HEK293 (cell line): ENCODE data around the gene TALDO1.
A peak's percentile ranks its signal among the peaks of the same experiment; 100 is the strongest.

ENCODE experiments used
- CTCF ChIA-PET: fragments of 350-600 bp; formaldehyde crosslinking; extraction: SDS; loops from one replicate; lab custom pipeline; 2021; ENCODE audit warnings: antibody characterized with exemption; lab: Yijun Ruan, JAX
- POLR2A ChIA-PET: fragments of 300-600 bp; formaldehyde crosslinking; extraction: SDS; loops from one replicate; lab custom pipeline; 2020; ENCODE audit warnings: antibody characterized with exemption, inconsistent platforms; lab: Yijun Ruan, JAX
- H3K27ac ChIP-seq: fragments of 200-500 bp; sonication (Bioruptor generic); 2 replicates; pipeline ENCODE4 v1.5.1; 2014; ENCODE audit warnings: low read depth, low read length, control low read depth, inconsistent platforms; ENCODE audit errors: extremely low read depth
- H3K36me3 ChIP-seq, 2 experiments: fragments of 200-500 bp in 1 of 2; sonication (Bioruptor generic) in 1 of 2; 1 replicate in 1 of 2; 2 replicates in 1 of 2; pipeline ENCODE4 v1.5.1; 2014 to 2017; ENCODE audit warnings: inconsistent platforms in 2 of 2, low read length in 2 of 2; ENCODE audit not compliant: control insufficient read depth in 2 of 2, insufficient read depth in 1 of 2
- H3K4me1 ChIP-seq: fragments of 200-500 bp; sonication (Bioruptor generic); 2 replicates; pipeline ENCODE4 v1.5.1; 2014; ENCODE audit warnings: mild to moderate bottlenecking, low read length, inconsistent platforms; ENCODE audit not compliant: control insufficient read depth, insufficient read depth
- H3K4me3 ChIP-seq: 2 replicates; pipeline ENCODE4 v1.5.1; 2011; ENCODE audit warnings: low read depth, mild to moderate bottlenecking, control low read depth, low read length, moderate library complexity
- H3K9me3 ChIP-seq: fragments of 200-500 bp; sonication (Bioruptor generic); 2 replicates; pipeline ENCODE4 v1.5.1; 2014; ENCODE audit warnings: low read depth, low read length, inconsistent platforms; ENCODE audit not compliant: control insufficient read depth, insufficient read depth
- GLIS1 ChIP-seq: fragments of 450-650 bp; formaldehyde crosslinking; IDR thresholded peaks from 2 replicates; pipeline ENCODE4 v1.5.1; 2016; ENCODE audit warnings: missing biosample characterization, missing genetic modification characterization
- GLIS2 ChIP-seq: fragments of 450-650 bp; formaldehyde crosslinking; IDR thresholded peaks from 2 replicates; pipeline ENCODE4 v1.5.1; 2016; ENCODE audit warnings: missing biosample characterization, missing genetic modification characterization
- HIC1 ChIP-seq: fragments of 450-650 bp; formaldehyde crosslinking; IDR thresholded peaks from 2 replicates; pipeline ENCODE4 v1.5.1; 2016; ENCODE audit warnings: missing biosample characterization, missing genetic modification characterization
- SP3 ChIP-seq: fragments of 450-650 bp; formaldehyde crosslinking; IDR thresholded peaks from 2 replicates; pipeline ENCODE4 v1.5.1; 2016; ENCODE audit warnings: missing biosample characterization, missing genetic modification characterization
- SP7 ChIP-seq: fragments of 450-650 bp; formaldehyde crosslinking; IDR thresholded peaks from 2 replicates; pipeline ENCODE4 v1.5.1; 2016; ENCODE audit warnings: missing biosample characterization, missing genetic modification characterization
- ZBTB8A ChIP-seq: fragments of 450-650 bp; formaldehyde crosslinking; IDR thresholded peaks from 2 replicates; pipeline ENCODE4 v1.5.1; 2016; ENCODE audit warnings: missing biosample characterization, missing genetic modification characterization
- ZFP3 ChIP-seq: fragments of 450-650 bp; formaldehyde crosslinking; IDR thresholded peaks from 2 replicates; pipeline ENCODE4 v1.5.1; 2016; ENCODE audit warnings: low read depth, missing biosample characterization, missing genetic modification characterization
- ZFP41 ChIP-seq: fragments of 450-650 bp; formaldehyde crosslinking; IDR thresholded peaks from 2 replicates; pipeline ENCODE4 v1.5.1; 2016; ENCODE audit warnings: missing biosample characterization, missing genetic modification characterization, borderline replicate concordance
- ZFP69B ChIP-seq: fragments of 450-650 bp; formaldehyde crosslinking; IDR thresholded peaks from 2 replicates; pipeline ENCODE4 v1.5.1; 2016; ENCODE audit warnings: missing biosample characterization, missing genetic modification characterization
- ZNF112 ChIP-seq: fragments of 450-650 bp; formaldehyde crosslinking; IDR thresholded peaks from 2 replicates; pipeline ENCODE4 v1.5.0; 2017; ENCODE audit warnings: missing biosample characterization, missing genetic modification characterization
- ZNF280C ChIP-seq: fragments of 450-650 bp; formaldehyde crosslinking; IDR thresholded peaks from 2 replicates; pipeline ENCODE4 v1.5.1; 2016; ENCODE audit warnings: missing biosample characterization, missing genetic modification characterization
- ZNF302 ChIP-seq: fragments of 450-650 bp; formaldehyde crosslinking; IDR thresholded peaks from 2 replicates; pipeline ENCODE4 v1.5.1; 2016; ENCODE audit warnings: missing biosample characterization, missing genetic modification characterization, low read depth
- ZNF423 ChIP-seq: fragments of 450-650 bp; formaldehyde crosslinking; IDR thresholded peaks from 2 replicates; pipeline ENCODE4 v1.5.1; 2016; ENCODE audit warnings: missing biosample characterization, missing genetic modification characterization
- ZNF555 ChIP-seq: fragments of 450-650 bp; formaldehyde crosslinking; conservative IDR thresholded peaks from 2 replicates; pipeline ENCODE4 v1.5.1; 2017; ENCODE audit warnings: missing biosample characterization, mild to moderate bottlenecking, missing genetic modification characterization, inconsistent platforms
- ZNF600 ChIP-seq: fragments of 450-650 bp; formaldehyde crosslinking; IDR thresholded peaks from 2 replicates; pipeline ENCODE4 v1.5.1; 2016; ENCODE audit warnings: missing biosample characterization, missing genetic modification characterization
- ZNF645 ChIP-seq: fragments of 450-650 bp; formaldehyde crosslinking; IDR thresholded peaks from 2 replicates; pipeline ENCODE4; 2016; ENCODE audit warnings: missing biosample characterization, missing genetic modification characterization
- ZNF660 ChIP-seq: fragments of 450-650 bp; IDR thresholded peaks from 2 replicates; pipeline ENCODE4 v1.5.1; 2018; ENCODE audit warnings: missing biosample characterization, mild to moderate bottlenecking, missing genetic modification characterization
- TF ChIP-seq, protein P1 (sequence below): fragments of 450-650 bp; formaldehyde crosslinking; IDR thresholded peaks from 2 replicates; pipeline ENCODE4 v1.5.1; 2017; ENCODE audit warnings: missing biosample characterization, missing genetic modification characterization
- TF ChIP-seq, protein P2 (sequence below): fragments of 450-650 bp; formaldehyde crosslinking; IDR thresholded peaks from 2 replicates; pipeline ENCODE4 v1.5.1; 2016; ENCODE audit warnings: missing biosample characterization, missing genetic modification characterization
- TF ChIP-seq, protein P3 (sequence below): fragments of 450-650 bp; formaldehyde crosslinking; IDR thresholded peaks from 2 replicates; pipeline ENCODE4 v1.5.1; 2016; ENCODE audit warnings: missing biosample characterization, missing genetic modification characterization
- TF ChIP-seq, protein P4 (sequence below): fragments of 450-650 bp; formaldehyde crosslinking; IDR thresholded peaks from 2 replicates; pipeline ENCODE4 v1.5.1; 2016; ENCODE audit warnings: missing biosample characterization, missing genetic modification characterization

TALDO1 gene

GRCh38 chr11:795634-796564 lies 48.6 kb downstream of the TALDO1 start (continued):
- no peak for TF ChIP-seq ZNF645 (tag by site-specific recombination)
- no peak for TF ChIP-seq ZBTB8A
- no peak for TF ChIP-seq SP7 (tag by site-specific recombination)
- TF ChIP-seq ZNF423 (tag by site-specific recombination) = 0 out of 2 replicates have a peak, but pooled peaks have one; percentile 32
- TF ChIP-seq ZNF600 (tag by site-specific recombination) = peak; percentile 84
- TF ChIP-seq, protein P1, sequence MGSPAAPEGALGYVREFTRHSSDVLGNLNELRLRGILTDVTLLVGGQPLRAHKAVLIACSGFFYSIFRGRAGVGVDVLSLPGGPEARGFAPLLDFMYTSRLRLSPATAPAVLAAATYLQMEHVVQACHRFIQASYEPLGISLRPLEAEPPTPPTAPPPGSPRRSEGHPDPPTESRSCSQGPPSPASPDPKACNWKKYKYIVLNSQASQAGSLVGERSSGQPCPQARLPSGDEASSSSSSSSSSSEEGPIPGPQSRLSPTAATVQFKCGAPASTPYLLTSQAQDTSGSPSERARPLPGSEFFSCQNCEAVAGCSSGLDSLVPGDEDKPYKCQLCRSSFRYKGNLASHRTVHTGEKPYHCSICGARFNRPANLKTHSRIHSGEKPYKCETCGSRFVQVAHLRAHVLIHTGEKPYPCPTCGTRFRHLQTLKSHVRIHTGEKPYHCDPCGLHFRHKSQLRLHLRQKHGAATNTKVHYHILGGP (tag by site-specific recombination) = no peak
- TF ChIP-seq GLIS1 (tag by site-specific recombination) = peak; percentile 98
- no peak for TF ChIP-seq SP3 (tag by site-specific recombination)
- TF ChIP-seq, protein P2, sequence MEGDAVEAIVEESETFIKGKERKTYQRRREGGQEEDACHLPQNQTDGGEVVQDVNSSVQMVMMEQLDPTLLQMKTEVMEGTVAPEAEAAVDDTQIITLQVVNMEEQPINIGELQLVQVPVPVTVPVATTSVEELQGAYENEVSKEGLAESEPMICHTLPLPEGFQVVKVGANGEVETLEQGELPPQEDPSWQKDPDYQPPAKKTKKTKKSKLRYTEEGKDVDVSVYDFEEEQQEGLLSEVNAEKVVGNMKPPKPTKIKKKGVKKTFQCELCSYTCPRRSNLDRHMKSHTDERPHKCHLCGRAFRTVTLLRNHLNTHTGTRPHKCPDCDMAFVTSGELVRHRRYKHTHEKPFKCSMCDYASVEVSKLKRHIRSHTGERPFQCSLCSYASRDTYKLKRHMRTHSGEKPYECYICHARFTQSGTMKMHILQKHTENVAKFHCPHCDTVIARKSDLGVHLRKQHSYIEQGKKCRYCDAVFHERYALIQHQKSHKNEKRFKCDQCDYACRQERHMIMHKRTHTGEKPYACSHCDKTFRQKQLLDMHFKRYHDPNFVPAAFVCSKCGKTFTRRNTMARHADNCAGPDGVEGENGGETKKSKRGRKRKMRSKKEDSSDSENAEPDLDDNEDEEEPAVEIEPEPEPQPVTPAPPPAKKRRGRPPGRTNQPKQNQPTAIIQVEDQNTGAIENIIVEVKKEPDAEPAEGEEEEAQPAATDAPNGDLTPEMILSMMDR (tag by site-specific recombination) = no peak
- TF ChIP-seq ZNF112 (tag by site-specific recombination) = no peak
- TF ChIP-seq ZNF555 (tag by site-specific recombination) = no peak
- peak; percentile 60 for TF ChIP-seq GLIS2 (tag by site-specific recombination)
- no peak for TF ChIP-seq ZFP3
- TF ChIP-seq, protein P3, sequence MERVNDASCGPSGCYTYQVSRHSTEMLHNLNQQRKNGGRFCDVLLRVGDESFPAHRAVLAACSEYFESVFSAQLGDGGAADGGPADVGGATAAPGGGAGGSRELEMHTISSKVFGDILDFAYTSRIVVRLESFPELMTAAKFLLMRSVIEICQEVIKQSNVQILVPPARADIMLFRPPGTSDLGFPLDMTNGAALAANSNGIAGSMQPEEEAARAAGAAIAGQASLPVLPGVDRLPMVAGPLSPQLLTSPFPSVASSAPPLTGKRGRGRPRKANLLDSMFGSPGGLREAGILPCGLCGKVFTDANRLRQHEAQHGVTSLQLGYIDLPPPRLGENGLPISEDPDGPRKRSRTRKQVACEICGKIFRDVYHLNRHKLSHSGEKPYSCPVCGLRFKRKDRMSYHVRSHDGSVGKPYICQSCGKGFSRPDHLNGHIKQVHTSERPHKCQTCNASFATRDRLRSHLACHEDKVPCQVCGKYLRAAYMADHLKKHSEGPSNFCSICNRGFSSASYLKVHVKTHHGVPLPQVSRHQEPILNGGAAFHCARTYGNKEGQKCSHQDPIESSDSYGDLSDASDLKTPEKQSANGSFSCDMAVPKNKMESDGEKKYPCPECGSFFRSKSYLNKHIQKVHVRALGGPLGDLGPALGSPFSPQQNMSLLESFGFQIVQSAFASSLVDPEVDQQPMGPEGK (tag by site-specific recombination) = peak; percentile 91; the same call in 1 of the 2 replicates
- no peak for TF ChIP-seq ZNF302 (tag by site-specific recombination)

- H3K4me3 ChIP-seq = peak overlapping the region; percentile 90
- H3K4me1 ChIP-seq = peaks cover 6% of the 10 kb centered on the region
- no peaks in the 10 kb centered on the region for H3K9me3 ChIP-seq
- ChIA-PET POLR2A (interaction anchor here (0.5 to 1.8 kb wide), 11 partner anchors 13 to 261 kb away, joined by 3 to 10 read pairs (median 4); partner anchors contain the start of genes HRAS, PNPLA2, RPLP2 and TSPAN4), CTCF (interaction anchor here (0.6 to 0.9 kb wide), 2 partner anchors 11 to 52 kb away, joined by 3 read pairs; no protein-coding TSS in a partner anchor)
- peaks cover 0 to 58% of the 10 kb centered on the region in 2 experiments; a peak in 1 of 3 replicates for H3K36me3 ChIP-seq
- H3K27ac ChIP-seq = no peak overlapping the region; the same call in 1 of the 2 replicates
- TF ChIP-seq ZFP41 (no peak), ZNF423 (tag by site-specific recombination) (peak; percentile 72; the same call in 1 of the 2 replicates), HIC1 (peak; percentile 86), ZFP69B (no peak), ZNF280C (tag by site-specific recombination) (no peak), ZNF660 (tag by site-specific recombination) (0 out of 2 replicates have a peak, but pooled peaks have one; percentile 34)
- TF ChIP-seq, protein P4, sequence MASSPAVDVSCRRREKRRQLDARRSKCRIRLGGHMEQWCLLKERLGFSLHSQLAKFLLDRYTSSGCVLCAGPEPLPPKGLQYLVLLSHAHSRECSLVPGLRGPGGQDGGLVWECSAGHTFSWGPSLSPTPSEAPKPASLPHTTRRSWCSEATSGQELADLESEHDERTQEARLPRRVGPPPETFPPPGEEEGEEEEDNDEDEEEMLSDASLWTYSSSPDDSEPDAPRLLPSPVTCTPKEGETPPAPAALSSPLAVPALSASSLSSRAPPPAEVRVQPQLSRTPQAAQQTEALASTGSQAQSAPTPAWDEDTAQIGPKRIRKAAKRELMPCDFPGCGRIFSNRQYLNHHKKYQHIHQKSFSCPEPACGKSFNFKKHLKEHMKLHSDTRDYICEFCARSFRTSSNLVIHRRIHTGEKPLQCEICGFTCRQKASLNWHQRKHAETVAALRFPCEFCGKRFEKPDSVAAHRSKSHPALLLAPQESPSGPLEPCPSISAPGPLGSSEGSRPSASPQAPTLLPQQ = 0 out of 2 replicates have a peak, but pooled peaks have one; percentile 10
Measured at GRCh38 chr11:796565-797295, 49.5 kb downstream of the TALDO1 start.
